ENCODE results near the gene ELOVL6. TPM values are rescaled to one million over a fixed set of nuclear protein-coding genes. Genes with fewer than 3 reads are reported as not detected.

Gene ELOVL6
- total RNA-seq, 1 experiment from 2014 or later: 38.7 TPM

DNA sequence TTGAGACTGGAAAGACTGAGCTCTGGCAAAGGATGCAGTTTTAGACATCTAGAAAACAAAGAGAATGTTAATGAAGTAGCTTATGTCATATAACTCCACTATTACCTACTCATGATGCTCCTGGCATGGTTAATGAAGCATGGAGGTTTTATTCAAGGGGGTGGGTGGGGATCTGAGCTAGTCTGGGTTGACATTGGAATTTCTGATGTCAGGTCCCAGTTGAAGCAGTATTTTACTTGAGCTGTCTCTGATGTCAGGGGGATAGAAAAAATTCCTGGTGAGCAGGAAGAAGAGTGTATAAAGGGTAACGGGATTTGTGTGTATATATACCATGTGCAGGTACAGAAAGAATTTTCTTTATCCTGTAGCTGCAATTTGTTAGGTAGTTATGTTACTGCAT is 102.0 kb downstream of the ELOVL6 start (continued):
- TF ChIP-seq REST (IDR thresholded peaks at IDR 0.05; ENCODE audit: low read depth) (no peak), YY1 (IDR thresholded peaks at IDR 0.05; ENCODE audit: extremely low read depth, insufficient replicate concordance, low read depth, low read length) (no peak), MAX (IDR thresholded peaks at IDR 0.05) (no peak)

DNA sequence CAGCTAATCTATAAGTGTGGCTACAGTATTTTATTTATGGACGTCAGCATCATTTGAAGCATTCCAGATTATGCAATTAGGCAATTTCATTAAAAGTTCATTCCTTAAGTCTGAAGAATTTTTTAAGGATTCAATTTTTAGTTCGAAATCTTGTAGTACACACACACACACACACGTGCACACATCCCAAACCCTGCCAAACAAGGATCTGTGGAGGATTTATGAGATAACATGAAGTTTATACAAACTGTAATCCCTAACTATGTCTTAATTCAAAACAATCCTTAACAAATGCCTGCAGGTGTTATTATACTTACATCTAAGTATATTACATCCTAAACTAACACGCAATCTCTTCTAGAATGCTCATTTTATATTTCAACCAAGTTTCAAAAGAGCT is 105.8 kb downstream of the ELOVL6 start:
- DNase-seq (ENCODE audit: low read depth, low spot score): no peak
- peaks cover 17 to 45% of the 10 kb centered on the region in 2 experiments for H3K4me1 ChIP-seq (ENCODE audit: control insufficient read depth in 1 of 2, insufficient read depth in 2 of 2, low read length in 2 of 2)
- H3K4me3 ChIP-seq (replicated peaks in 1 of 2; ENCODE audit: low read depth in 1 of 2, low read length in 2 of 2): no peak overlapping the region
- no peaks in the 10 kb centered on the region for H3K9me2 ChIP-seq (ENCODE audit: insufficient read depth)
- H3K27ac ChIP-seq (ENCODE audit: low read depth, low read length): no peak overlapping the region
- ChIA-PET CTCF (no interaction called here), POLR2A (no interaction called here), RAD21 (ENCODE audit: low non-redundant PET in 1 of 2, low total read pairs in 2 of 2, uncharacterized antibody in 2 of 2, unreplicated experiment in 2 of 2) (no interaction called here)
- no peak overlapping the region for H3K4me2 ChIP-seq (ENCODE audit: low read length)
- ATAC-seq: no peak
- H3K79me2 ChIP-seq (ENCODE audit: insufficient read depth, low read length): no peaks in the 10 kb centered on the region
- H4K20me1 ChIP-seq (ENCODE audit: insufficient read depth): no peaks in the 10 kb centered on the region
- H3K9me3 ChIP-seq (ENCODE audit: control insufficient read depth in 1 of 2, insufficient read depth in 1 of 2, low read depth in 1 of 2, low read length in 2 of 2): no peaks in the 10 kb centered on the region
- BruUV-seq (replicated peaks): no TSS peak
- TF ChIP-seq SRF (IDR thresholded peaks at IDR 0.05; ENCODE audit: low read depth) (no peak), ZFX (IDR thresholded peaks at IDR 0.05) (no peak), FOSL1 (IDR thresholded peaks at IDR 0.05; ENCODE audit: low read depth) (no peak), ELF1 (IDR thresholded peaks at IDR 0.05; ENCODE audit: borderline replicate concordance, low read depth) (no peak)
- intact Hi-C loops (cut with micrococcal nuclease): no loop called here
- H3K27me3 ChIP-seq (ENCODE audit: insufficient read depth, low read length): no peaks in the 10 kb centered on the region
- H2AFZ ChIP-seq (ENCODE audit: low read depth, low read length, poor library complexity, severe bottlenecking): no peak overlapping the region
- no peaks in the 10 kb centered on the region for H3K36me3 ChIP-seq (ENCODE audit: control insufficient read depth in 1 of 2, insufficient read depth in 2 of 2, low read length in 2 of 2)
- H3K9ac ChIP-seq (ENCODE audit: low read length): no peak overlapping the region
